Measurements from ENCODE around the gene RASEF.

- TF ChIP-seq POLR2AphosphoS5 (IDR thresholded peaks at IDR 0.05) (no peak), POLR2A (IDR thresholded peaks at IDR 0.05) (no peak), EP300 (IDR thresholded peaks at IDR 0.05) (no peak)
- TF ChIP-seq, protein P1, sequence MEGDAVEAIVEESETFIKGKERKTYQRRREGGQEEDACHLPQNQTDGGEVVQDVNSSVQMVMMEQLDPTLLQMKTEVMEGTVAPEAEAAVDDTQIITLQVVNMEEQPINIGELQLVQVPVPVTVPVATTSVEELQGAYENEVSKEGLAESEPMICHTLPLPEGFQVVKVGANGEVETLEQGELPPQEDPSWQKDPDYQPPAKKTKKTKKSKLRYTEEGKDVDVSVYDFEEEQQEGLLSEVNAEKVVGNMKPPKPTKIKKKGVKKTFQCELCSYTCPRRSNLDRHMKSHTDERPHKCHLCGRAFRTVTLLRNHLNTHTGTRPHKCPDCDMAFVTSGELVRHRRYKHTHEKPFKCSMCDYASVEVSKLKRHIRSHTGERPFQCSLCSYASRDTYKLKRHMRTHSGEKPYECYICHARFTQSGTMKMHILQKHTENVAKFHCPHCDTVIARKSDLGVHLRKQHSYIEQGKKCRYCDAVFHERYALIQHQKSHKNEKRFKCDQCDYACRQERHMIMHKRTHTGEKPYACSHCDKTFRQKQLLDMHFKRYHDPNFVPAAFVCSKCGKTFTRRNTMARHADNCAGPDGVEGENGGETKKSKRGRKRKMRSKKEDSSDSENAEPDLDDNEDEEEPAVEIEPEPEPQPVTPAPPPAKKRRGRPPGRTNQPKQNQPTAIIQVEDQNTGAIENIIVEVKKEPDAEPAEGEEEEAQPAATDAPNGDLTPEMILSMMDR (IDR thresholded peaks at IDR 0.05), result no peak
These were observed 48.9 kb downstream of the RASEF start for GRCh38 chr9:83013867-83014605.

Measured in suprapubic skin (tissue), 4 donors.